ENCODE measurements around the gene PIRT.

DNA sequence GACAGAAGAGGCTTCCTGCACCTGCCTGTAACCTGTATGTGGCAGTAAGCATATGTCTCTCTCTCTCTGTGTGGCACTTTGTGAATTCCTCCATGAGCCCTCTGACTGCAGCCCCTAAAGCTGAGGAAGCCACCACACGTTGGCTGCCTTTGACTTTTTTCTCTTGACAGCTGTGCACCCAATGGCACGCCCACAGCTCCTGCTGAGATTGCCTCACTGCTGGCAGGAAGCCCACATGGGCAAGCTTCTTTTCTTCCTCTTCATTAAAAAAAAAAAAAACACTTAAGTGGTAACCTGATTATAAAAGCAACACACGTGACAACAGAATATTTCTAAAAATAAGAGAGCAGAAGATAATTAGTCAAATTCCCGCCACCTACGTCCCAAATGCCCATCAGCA, 34.0 kb upstream of the PIRT start:
- no peak for TF ChIP-seq EZH2 (IDR thresholded peaks at IDR 0.05; ENCODE audit: low read length)
- TF ChIP-seq, protein P1, sequence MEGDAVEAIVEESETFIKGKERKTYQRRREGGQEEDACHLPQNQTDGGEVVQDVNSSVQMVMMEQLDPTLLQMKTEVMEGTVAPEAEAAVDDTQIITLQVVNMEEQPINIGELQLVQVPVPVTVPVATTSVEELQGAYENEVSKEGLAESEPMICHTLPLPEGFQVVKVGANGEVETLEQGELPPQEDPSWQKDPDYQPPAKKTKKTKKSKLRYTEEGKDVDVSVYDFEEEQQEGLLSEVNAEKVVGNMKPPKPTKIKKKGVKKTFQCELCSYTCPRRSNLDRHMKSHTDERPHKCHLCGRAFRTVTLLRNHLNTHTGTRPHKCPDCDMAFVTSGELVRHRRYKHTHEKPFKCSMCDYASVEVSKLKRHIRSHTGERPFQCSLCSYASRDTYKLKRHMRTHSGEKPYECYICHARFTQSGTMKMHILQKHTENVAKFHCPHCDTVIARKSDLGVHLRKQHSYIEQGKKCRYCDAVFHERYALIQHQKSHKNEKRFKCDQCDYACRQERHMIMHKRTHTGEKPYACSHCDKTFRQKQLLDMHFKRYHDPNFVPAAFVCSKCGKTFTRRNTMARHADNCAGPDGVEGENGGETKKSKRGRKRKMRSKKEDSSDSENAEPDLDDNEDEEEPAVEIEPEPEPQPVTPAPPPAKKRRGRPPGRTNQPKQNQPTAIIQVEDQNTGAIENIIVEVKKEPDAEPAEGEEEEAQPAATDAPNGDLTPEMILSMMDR (optimal IDR thresholded peaks at IDR 0.05 in 1 of 3, IDR thresholded peaks at IDR 0.05 in 1 of 3, conservative IDR thresholded peaks at IDR 0.05 in 1 of 3; ENCODE audit: extremely low read depth in 1 of 3, insufficient read depth in 2 of 3, low read length in 3 of 3) = no peak

Data from keratinocyte (primary cell).